GM19025 (cell line): ENCODE results near the gene MAD2L1.
"Not testable (repeated sequence)": the region's sequence is repeated elsewhere in the genome, so short reads cannot be mapped to it uniquely, and the experiment has no call there.

ENCODE experiments used
- ATAC-seq: cut with Tn5 transposase; IDR thresholded peaks from one replicate; pipeline ENCODE4 v1.9.1; 2021; ENCODE audit warnings: mild to moderate bottlenecking, low read depth, moderate library complexity; ENCODE audit not compliant: unreplicated experiment

MAD2L1 gene

GRCh38 chr4:120066517-120067340 is at the start of gene MAD2L1:
Gene MAD2L1 (minus strand): TSS chr4:120066848. CDS start chr4:120066734, 114 bp downstream.
- peak; percentile 83 for ATAC-seq

- no peak for ATAC-seq
Observed at GRCh38 chr4:120111745-120112144, 45.1 kb upstream of the MAD2L1 start.

DNA sequence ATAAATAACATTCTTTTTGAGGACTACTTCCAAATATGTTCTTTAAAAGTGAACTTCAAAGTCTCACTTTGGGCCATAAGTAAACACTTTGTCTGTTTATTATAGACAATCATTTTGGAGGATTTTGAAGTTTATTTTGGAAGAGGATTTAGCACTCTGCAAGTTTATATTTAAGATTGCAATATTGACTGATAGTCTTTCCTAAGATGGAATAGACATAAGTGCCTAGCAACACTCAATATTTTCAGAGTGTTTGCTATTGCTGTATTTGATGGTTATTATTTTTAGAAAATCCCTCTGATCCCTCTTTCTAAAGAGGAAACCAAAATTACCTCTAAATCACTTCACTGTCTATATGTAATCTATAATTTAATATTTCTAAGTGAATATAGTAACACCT is 42.8 kb upstream of the MAD2L1 start:
- ATAC-seq, result no peak

DNA sequence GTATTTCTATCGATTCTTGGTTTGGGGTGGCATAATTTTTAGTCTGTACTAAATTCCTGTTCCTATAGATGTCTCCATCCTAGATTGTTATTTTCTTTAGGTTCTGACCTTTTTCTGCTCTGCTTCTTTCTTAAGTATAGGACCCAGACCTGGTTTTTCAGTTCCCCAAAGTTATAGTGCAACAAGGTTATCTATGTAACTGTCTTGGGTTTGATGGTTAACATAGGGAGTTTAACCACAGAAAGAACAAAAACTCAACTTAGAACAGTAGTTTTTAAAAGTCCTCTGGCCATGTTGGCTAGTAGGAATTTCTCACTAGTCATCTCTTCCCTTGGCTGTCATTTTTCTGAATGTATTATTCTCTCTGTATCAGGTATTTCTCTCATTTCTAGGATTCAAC is 38.8 kb upstream of the MAD2L1 start:
- ATAC-seq, result peak; percentile 63

- ATAC-seq, result no peak
Observed at GRCh38 chr4:120096508-120097297, 30.1 kb upstream of the MAD2L1 start.

- no peak for ATAC-seq
Observed at GRCh38 chr4:120088507-120088906, 21.9 kb upstream of the MAD2L1 start.

DNA sequence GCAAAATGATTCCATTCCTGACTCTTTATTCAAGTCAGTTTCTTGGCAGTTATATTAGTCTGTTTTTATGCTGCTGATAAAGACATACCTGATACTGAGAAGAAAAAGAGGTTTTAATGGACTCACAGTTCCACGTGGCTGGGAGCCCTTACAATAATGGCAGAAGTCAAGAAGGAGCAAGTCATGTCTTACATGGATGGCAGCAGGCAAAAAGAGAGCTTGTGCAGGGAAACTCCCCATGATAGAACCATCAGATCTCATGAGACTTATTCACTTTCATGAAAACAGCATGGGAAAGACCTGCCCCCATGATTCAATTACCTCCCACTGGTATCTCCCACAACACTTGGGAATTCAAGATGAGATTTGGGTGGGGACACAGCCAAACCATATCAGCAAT is 21.4 kb upstream of the MAD2L1 start:
- not testable (repeated sequence) for ATAC-seq

DNA sequence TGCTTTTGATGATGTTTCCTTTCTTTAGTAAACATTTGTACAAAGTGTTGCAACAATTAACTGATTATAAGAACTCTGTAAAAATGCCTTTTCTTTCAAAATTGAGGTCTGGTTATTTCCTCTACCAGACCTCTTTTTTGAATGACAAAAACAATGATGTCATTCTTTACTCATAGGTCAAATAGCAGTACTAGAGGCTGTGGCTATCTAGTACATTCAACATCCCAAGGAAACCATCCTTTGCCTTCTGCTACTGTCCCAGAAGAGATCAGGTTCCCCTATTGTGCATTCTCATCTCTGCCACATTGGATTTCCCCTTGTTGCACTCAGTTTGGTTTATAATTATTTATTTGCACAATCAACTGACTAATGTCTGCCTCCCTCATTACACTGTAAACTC is 19.1 kb upstream of the MAD2L1 start:
- no peak for ATAC-seq

GRCh38 chr4:120084327-120084726 is 17.7 kb upstream of the MAD2L1 start:
- ATAC-seq, result no peak

- ATAC-seq, result no peak
Observed at GRCh38 chr4:120083152-120083551, 16.5 kb upstream of the MAD2L1 start.

GRCh38 chr4:120082251-120082650 is 15.6 kb upstream of the MAD2L1 start:
- ATAC-seq, result no peak

- ATAC-seq, result no peak
Observed at GRCh38 chr4:120081726-120082125, 15.1 kb upstream of the MAD2L1 start.

- ATAC-seq, result no peak
Observed at GRCh38 chr4:120080533-120080932, 13.9 kb upstream of the MAD2L1 start.

DNA sequence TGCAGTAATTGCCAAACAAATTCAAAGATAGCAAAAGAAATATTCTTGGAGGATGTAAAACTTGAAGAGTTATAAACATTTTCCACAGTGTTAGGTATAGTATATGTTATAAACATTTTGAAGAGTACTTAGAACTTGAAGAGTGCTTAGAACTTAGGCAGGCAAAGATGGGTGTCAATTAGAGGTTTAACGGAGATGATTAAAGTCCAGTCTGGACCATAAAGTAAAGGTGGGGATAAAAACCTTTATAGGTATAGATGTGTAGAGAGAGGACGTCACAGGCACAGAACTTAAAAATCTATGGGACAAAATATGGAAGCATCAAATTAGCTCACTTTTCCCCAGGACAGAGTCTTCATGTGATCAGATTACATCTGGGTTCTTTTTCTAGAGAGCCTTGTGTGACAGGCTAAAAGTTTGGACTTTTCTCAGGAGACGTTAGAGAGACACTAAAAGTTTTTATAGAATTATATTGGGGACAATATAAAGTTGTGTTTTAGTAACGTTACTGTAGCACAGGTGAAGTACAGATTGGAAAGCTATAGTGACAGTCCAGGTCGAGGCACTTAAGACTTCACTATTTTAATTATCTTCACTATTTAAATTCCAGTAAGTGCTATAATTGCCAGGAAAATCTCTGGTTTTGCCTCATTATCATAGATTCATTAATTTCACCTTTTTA is 13.3 kb upstream of the MAD2L1 start:
- ATAC-seq, result no peak

DNA sequence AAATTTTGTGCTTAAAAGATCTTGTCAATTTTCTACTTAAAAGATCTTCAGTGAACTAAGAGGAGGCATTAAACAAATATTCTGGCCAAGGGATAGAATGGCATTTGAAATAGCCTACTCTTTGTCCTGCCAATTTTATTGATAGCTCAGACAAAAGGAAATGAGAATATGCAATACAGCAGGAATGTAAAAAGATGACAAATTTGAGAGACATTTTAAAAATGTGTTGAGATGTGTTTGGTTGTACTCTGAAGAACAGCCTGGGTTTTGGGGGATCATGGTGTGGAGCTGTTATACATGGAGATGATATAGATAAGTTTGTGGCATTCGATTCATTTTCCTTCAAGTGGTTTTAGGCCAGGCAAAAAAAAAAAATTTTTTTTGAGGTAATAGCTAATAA is 11.6 kb upstream of the MAD2L1 start:
- no peak for ATAC-seq

DNA sequence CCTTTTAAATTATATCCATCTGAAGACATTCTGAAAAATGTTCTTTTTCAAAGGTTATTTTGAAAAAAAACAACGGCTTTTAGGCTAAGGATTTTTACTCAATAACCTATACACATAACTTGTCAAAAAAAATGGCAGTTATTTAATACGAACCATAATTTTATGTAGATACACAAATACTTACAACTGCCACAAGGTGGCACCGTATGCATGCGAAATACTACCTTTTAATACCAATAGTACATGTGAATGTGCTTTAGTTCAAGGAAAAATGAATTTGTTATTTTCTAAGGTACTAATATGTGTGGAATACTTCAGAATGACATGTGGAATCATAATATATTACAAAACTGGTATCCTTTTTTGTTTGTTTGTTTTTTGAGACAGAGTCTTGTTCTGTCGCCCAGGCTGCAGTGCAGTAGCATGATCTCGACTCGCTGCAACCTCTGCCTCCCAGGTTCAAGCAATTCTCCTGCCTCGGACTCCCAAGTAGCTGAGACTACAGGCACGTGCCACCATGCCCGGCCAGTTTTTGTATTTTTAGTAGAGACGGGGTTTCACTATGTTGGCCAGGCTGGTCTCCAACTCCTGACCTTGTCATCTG is 4.6 kb upstream of the MAD2L1 start:
- no peak for ATAC-seq

GRCh38 chr4:120070196-120070595 is 3.5 kb upstream of the MAD2L1 start:
- ATAC-seq, result no peak

- no peak for ATAC-seq
Observed at GRCh38 chr4:120065974-120066516, 603 bp downstream of the MAD2L1 start.

DNA sequence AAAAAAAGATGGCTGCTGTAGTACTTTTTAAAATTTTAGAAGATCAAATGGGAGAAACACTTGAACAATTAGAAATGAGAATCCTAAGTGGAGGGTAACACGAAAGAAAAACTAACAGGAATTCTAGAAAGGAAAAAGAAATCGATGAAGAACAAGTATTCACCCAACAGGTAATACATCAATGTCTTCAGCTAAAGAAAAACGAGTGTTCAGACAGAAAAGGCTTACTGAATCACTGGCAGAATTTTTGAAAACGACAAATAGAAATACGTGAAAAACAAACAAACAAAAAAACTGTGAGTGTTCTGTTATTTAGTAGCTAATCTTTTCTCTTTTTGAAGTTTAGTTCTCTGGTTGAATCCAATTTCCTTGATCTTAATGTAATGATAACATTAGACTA is 1.8 kb downstream of the MAD2L1 start:
- no peak for ATAC-seq

GRCh38 chr4:120063711-120064110 is 2.9 kb downstream of the MAD2L1 start:
- ATAC-seq, result not testable (repeated sequence)
